Measurements from ENCODE around the gene PPIG.

DNA sequence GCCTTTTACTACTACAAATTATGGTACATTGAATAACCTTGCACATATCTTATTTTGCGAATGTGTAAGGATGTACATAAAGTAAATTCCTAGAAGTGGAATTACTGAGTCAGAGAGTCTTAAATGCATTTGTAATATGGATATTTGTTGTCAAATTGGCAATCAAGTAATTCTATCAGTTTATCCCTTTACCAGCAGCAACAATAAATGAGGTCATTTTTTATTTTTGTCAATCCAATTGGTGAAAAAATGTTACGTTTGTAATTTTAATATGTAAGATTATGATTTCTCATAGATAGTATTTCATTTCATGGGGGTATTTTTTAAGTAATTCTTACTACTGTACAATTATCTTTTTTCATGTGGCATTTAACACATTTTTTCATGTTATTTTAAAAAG is 14.8 kb downstream of the PPIG start:
- TF ChIP-seq, protein P1, sequence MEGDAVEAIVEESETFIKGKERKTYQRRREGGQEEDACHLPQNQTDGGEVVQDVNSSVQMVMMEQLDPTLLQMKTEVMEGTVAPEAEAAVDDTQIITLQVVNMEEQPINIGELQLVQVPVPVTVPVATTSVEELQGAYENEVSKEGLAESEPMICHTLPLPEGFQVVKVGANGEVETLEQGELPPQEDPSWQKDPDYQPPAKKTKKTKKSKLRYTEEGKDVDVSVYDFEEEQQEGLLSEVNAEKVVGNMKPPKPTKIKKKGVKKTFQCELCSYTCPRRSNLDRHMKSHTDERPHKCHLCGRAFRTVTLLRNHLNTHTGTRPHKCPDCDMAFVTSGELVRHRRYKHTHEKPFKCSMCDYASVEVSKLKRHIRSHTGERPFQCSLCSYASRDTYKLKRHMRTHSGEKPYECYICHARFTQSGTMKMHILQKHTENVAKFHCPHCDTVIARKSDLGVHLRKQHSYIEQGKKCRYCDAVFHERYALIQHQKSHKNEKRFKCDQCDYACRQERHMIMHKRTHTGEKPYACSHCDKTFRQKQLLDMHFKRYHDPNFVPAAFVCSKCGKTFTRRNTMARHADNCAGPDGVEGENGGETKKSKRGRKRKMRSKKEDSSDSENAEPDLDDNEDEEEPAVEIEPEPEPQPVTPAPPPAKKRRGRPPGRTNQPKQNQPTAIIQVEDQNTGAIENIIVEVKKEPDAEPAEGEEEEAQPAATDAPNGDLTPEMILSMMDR (IDR thresholded peaks at IDR 0.05), result no peak
- TF ChIP-seq POLR2A (IDR thresholded peaks at IDR 0.05) (no peak), EP300 (IDR thresholded peaks at IDR 0.05) (no peak)

Measured in gastroesophageal sphincter (tissue), 3 donors.